GM13977 (cell line): ENCODE measurements around the gene SYT3.

Source experiments
- DNase-seq: peaks from one replicate; pipeline ENCODE4 v3.0.0; 2012; ENCODE audit warnings: low spot score
- CTCF ChIP-seq: IDR thresholded peaks from 2 replicates; pipeline ENCODE4 v1.5.1; 2012; ENCODE audit warnings: mild to moderate bottlenecking, control low read depth; ENCODE audit not compliant: insufficient read depth; ENCODE audit errors: extremely low read depth, missing control alignments
- in situ Hi-C: fragments of 300-500 bp; cut with MboI; formaldehyde crosslinking; loops from one replicate; pipeline ENCODE4 v1.12.0; 2022; ENCODE audit warnings: low sequenced_read_pairs, low pct_unique_long_range_greater_than_20kb, mixed read lengths, inconsistent platforms; ENCODE audit not compliant: unreplicated experiment

Gene SYT3

GRCh38 chr19:50639121-50640112 lies at the start of gene SYT3:
Gene SYT3 (minus strand): TSS chr19:50639881. CDS start chr19:50637411, 2,470 bp downstream.
- in situ Hi-C loops = no loop called here
- TF ChIP-seq CTCF = no peak
- peak; percentile 85 for DNase-seq

GRCh38 chr19:50688766-50689165 lies 49.1 kb upstream of the SYT3 start:
- TF ChIP-seq CTCF = no peak
- no peak for DNase-seq
- in situ Hi-C loops = no loop called here

- in situ Hi-C loops = no loop called here
- DNase-seq = no peak
- TF ChIP-seq CTCF = no peak
Measured at GRCh38 chr19:50686310-50687032, 46.8 kb upstream of the SYT3 start.

DNA sequence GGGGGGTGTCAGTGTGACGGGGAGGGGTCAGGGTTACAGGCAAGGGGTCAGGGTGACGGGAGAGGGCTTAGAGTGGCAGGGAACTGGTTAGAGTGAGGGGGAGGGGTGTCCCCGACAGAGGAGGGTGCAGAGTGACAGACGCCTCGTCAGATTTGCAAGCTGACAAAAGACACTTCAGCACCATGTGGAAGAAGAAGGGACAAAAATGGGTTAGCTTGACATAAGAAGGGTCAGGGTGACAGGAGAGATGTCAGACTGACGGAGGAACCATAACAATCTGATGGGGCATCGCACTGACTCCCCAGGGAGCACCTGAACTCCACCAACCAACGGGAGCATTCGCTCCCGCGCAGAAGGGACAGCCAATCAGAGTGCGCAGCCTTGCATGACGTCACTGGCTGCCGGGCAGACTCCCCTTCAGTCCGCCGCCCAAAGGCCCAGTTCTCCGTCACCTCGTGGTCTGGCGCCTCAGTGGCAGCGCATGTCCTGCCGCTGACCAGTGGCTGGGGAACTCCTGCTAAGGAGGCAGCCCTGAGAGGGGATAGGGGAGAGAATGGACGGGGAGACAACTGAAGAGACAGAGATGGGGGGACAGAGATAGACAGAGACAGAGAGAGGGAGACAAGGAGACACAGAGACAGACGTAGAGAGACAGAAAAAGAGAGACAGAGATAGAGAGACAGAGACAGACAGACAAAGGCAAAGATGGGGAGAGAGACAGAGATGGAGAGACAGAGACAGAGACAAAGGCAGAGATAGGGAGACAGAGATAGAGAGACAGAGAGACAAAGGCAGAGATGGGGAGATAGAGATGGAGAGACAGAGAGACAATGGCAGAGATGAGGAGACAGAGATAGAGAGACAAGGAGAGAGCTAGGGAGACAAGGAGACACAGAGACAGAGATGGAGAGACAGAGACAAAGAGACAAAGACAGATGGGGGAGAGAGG lies 39.8 kb upstream of the SYT3 start:
- TF ChIP-seq CTCF = no peak
- peak; percentile 98 for DNase-seq
- in situ Hi-C loops = no loop called here

- in situ Hi-C loops = no loop called here
- TF ChIP-seq CTCF = no peak
- DNase-seq = no peak
Measured at GRCh38 chr19:50678323-50678722, 38.6 kb upstream of the SYT3 start.

GRCh38 chr19:50677636-50678035 lies 38.0 kb upstream of the SYT3 start:
- no peak for TF ChIP-seq CTCF
- in situ Hi-C loops = no loop called here

More at GRCh38 chr19:50677636-50678035, 38.0 kb upstream of the SYT3 start:
- DNase-seq = no peak
